ENCODE results near the gene BRD2. TPM values are rescaled to one million over a fixed set of nuclear protein-coding genes. Genes with fewer than 3 reads are reported as not detected.

BRD2 gene
- total RNA-seq, 1 donor from 2014 or later: 140 TPM

GRCh38 chr6:32945953-32946352 lies 22.4 kb upstream of the BRD2 start:
- no peak for DNase-seq (ENCODE audit: low spot score in 2 of 2)
- Histone ChIP-seq H3K27ac (no peak overlapping the region), H3K4me1 (no peaks in the 10 kb centered on the region), H3K27me3 (no peaks in the 10 kb centered on the region), H3K36me3 (no peaks in the 10 kb centered on the region), H3K9me3 (peaks cover 0 to 6% of the 10 kb centered on the region in 2 donors), H3K4me3 (no peak overlapping the region)
- TF ChIP-seq, protein P1, sequence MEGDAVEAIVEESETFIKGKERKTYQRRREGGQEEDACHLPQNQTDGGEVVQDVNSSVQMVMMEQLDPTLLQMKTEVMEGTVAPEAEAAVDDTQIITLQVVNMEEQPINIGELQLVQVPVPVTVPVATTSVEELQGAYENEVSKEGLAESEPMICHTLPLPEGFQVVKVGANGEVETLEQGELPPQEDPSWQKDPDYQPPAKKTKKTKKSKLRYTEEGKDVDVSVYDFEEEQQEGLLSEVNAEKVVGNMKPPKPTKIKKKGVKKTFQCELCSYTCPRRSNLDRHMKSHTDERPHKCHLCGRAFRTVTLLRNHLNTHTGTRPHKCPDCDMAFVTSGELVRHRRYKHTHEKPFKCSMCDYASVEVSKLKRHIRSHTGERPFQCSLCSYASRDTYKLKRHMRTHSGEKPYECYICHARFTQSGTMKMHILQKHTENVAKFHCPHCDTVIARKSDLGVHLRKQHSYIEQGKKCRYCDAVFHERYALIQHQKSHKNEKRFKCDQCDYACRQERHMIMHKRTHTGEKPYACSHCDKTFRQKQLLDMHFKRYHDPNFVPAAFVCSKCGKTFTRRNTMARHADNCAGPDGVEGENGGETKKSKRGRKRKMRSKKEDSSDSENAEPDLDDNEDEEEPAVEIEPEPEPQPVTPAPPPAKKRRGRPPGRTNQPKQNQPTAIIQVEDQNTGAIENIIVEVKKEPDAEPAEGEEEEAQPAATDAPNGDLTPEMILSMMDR (IDR thresholded peaks at IDR 0.05): no peak
- intact Hi-C loops (cut with DNase I): no loop called here

DNA sequence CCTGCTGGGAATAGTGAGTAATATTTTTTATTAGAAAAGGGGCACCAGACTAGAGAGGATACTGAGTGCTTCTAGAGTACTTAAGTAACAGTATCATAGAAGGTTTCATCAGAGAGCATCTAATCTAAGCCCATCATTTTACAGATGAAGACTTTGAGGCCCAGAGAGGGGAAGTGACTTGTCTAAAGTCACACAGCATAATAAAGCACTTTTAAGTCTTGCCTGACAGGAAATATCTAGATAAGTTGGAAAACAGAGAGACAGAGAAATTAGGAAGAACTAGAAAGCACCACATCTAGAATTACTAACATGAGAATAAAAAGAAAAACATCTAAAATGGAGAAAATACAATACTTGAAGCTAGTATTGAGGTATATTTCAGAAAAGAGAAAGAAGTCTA lies 21.5 kb upstream of the BRD2 start:
- DNase-seq (ENCODE audit: low spot score in 2 of 2): no peak
- peaks cover 0 to 6% of the 10 kb centered on the region in 2 donors for H3K9me3 ChIP-seq
- intact Hi-C loops (cut with DNase I): no loop called here
- TF ChIP-seq, protein P1 (IDR thresholded peaks at IDR 0.05): no peak
- H3K27me3 ChIP-seq: no peaks in the 10 kb centered on the region
- no peak overlapping the region for H3K4me3 ChIP-seq
- H3K36me3 ChIP-seq: no peaks in the 10 kb centered on the region
- no peaks in the 10 kb centered on the region for H3K4me1 ChIP-seq
- H3K27ac ChIP-seq: no peak overlapping the region

- Histone ChIP-seq H3K4me1 (peaks cover 0 to 2% of the 10 kb centered on the region in 2 donors), H3K36me3 (no peaks in the 10 kb centered on the region), H3K4me3 (no peak overlapping the region), H3K27me3 (no peaks in the 10 kb centered on the region), H3K27ac (no peak overlapping the region), H3K9me3 (peaks cover 0 to 6% of the 10 kb centered on the region in 2 donors)
- DNase-seq (ENCODE audit: low spot score in 2 of 2): no peak
- intact Hi-C loops (cut with DNase I): no loop called here
- TF ChIP-seq, protein P1 (IDR thresholded peaks at IDR 0.05): peak in 1 of 3 experiments; percentile 17
Measured at GRCh38 chr6:32947552-32948465, 20.6 kb upstream of the BRD2 start.

GRCh38 chr6:32949113-32949512 lies 19.3 kb upstream of the BRD2 start:
- Histone ChIP-seq H3K4me1 (peaks cover 0 to 2% of the 10 kb centered on the region in 2 donors), H3K9me3 (peaks cover 0 to 6% of the 10 kb centered on the region in 2 donors), H3K36me3 (no peaks in the 10 kb centered on the region), H3K4me3 (no peak overlapping the region), H3K27me3 (no peaks in the 10 kb centered on the region), H3K27ac (no peak overlapping the region)
- intact Hi-C loops (cut with DNase I): no loop called here
- TF ChIP-seq, protein P1 (IDR thresholded peaks at IDR 0.05): no peak
- DNase-seq (ENCODE audit: low spot score in 2 of 2): no peak

DNA sequence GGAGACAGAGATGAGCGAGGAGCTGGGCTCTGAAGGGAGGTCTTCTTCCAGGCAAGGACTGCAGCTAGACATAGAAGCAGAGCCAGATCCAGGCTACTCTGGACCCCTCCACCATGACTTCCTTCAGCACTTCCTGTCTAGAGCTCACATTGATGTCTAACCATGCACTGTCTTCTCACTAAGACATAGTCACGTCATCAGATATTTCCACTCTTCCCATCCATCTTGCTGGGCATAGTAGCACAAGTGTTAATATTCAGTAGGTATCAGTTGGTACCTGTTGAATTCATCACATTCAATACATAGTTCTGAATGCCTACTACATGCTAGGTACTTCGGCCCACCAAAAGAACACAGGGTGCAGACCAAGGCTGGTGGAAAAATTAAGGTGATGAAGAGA lies 18.4 kb upstream of the BRD2 start:
- Histone ChIP-seq H3K27ac (no peak overlapping the region), H3K27me3 (no peaks in the 10 kb centered on the region), H3K4me1 (peaks cover 0 to 2% of the 10 kb centered on the region in 2 donors), H3K4me3 (no peak overlapping the region), H3K36me3 (no peaks in the 10 kb centered on the region), H3K9me3 (peaks cover 0 to 6% of the 10 kb centered on the region in 2 donors)
- intact Hi-C loops (cut with DNase I): no loop called here
- DNase-seq (ENCODE audit: low spot score in 2 of 2): no peak
- TF ChIP-seq, protein P1 (IDR thresholded peaks at IDR 0.05): no peak
